ENCODE results near the gene ZNF136. TPM values are rescaled to one million over a fixed set of nuclear protein-coding genes. Genes with fewer than 3 reads are reported as not detected.

Gene ZNF136
- total and polyA plus RNA-seq, 2 donors (not counting 3 experiments of a cell fraction or from before 2014, with no cell fraction given): 0.92 to 3.5 TPM

DNA sequence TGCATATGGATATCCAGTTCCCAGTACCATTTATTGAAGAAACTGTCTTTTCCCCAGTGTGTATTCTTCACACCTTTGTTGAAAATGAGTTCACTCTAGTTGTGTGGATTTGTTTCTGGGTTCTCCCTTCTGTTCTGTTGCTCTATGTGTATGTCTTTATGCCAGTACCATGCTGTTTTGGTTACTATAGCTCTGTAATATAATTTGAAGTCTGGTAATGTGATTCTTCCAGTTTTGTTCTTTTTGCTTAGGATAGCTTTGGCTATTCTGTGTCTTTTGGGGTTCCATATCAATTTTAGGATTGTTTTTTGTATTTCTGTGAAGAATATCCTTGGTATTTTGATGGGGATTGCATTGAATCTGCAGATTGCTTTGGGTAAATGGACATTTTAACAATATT is 35.2 kb downstream of the ZNF136 start:
- H3K27ac ChIP-seq (ENCODE audit: insufficient read depth, low read depth, low read length): no peak overlapping the region
- H3K9me3 ChIP-seq (replicated peaks; ENCODE audit: control insufficient read depth, insufficient read depth, low read length): no peaks in the 10 kb centered on the region
- dilution Hi-C loops (cut with MboI; ENCODE audit: extremely low pct_ligation_motif_present, low sequenced_read_pairs): no loop called here
- no peak overlapping the region for H3K4me2 ChIP-seq (ENCODE audit: insufficient read depth, low read length)
- H3K9ac ChIP-seq (replicated peaks; ENCODE audit: extremely low read depth, insufficient read depth, low read length): no peak overlapping the region
- BruUV-seq (replicated peaks): no TSS peak
- FAIRE-seq: no peak
- ChIA-PET POLR2A (no interaction called here), CTCF (interaction anchor here (1.4 kb wide), 1 partner anchor 400 kb away, joined by 3 read pairs; no protein-coding TSS in a partner anchor)
- H3K4me1 ChIP-seq (ENCODE audit: control insufficient read depth, extremely low read depth, insufficient read depth, low read length): no peaks in the 10 kb centered on the region
- intact Hi-C loops (cut with micrococcal nuclease): no loop called here
- H3K4me3 ChIP-seq (replicated peaks in 1 of 3; ENCODE audit: insufficient read depth in 1 of 3, low read depth in 1 of 3, low read length in 3 of 3): no peak overlapping the region
- H4K20me1 ChIP-seq (replicated peaks; ENCODE audit: control insufficient read depth, extremely low read depth, insufficient read depth, low read length): no peaks in the 10 kb centered on the region
- H2AFZ ChIP-seq (ENCODE audit: low read depth, low read length): no peak overlapping the region
- TF ChIP-seq POLR2A (IDR thresholded peaks at IDR 0.05; ENCODE audit: low read depth, low read length): no peak
- no peak for TF ChIP-seq MYC (IDR thresholded peaks at IDR 0.05; ENCODE audit: low read depth, low read length)
- TF ChIP-seq, protein P1, sequence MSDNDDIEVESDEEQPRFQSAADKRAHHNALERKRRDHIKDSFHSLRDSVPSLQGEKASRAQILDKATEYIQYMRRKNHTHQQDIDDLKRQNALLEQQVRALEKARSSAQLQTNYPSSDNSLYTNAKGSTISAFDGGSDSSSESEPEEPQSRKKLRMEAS (IDR thresholded peaks at IDR 0.05; ENCODE audit: insufficient read depth, insufficient read length): no peak
- TF ChIP-seq, protein P2, sequence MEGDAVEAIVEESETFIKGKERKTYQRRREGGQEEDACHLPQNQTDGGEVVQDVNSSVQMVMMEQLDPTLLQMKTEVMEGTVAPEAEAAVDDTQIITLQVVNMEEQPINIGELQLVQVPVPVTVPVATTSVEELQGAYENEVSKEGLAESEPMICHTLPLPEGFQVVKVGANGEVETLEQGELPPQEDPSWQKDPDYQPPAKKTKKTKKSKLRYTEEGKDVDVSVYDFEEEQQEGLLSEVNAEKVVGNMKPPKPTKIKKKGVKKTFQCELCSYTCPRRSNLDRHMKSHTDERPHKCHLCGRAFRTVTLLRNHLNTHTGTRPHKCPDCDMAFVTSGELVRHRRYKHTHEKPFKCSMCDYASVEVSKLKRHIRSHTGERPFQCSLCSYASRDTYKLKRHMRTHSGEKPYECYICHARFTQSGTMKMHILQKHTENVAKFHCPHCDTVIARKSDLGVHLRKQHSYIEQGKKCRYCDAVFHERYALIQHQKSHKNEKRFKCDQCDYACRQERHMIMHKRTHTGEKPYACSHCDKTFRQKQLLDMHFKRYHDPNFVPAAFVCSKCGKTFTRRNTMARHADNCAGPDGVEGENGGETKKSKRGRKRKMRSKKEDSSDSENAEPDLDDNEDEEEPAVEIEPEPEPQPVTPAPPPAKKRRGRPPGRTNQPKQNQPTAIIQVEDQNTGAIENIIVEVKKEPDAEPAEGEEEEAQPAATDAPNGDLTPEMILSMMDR (IDR thresholded peaks at IDR 0.05; ENCODE audit: extremely low read depth in 1 of 2, insufficient read depth in 1 of 2, low read depth in 1 of 2, low read length in 2 of 2): no peak
- TF ChIP-seq GATA2 (IDR thresholded peaks at IDR 0.05; ENCODE audit: insufficient read depth, insufficient read length, low read depth, low read length): no peak
- no peak for TF ChIP-seq POLR2AphosphoS5 (IDR thresholded peaks at IDR 0.05; ENCODE audit: insufficient read depth, low read depth, low read length)
- no peak for TF ChIP-seq FOS (IDR thresholded peaks at IDR 0.05; ENCODE audit: borderline replicate concordance, insufficient read depth, low read length)
- no peak for TF ChIP-seq EZH2 (IDR thresholded peaks at IDR 0.05; ENCODE audit: borderline replicate concordance, low read depth, low read length, severe bottlenecking)
- no peak for TF ChIP-seq JUN (IDR thresholded peaks at IDR 0.05; ENCODE audit: borderline replicate concordance, insufficient read depth, insufficient read length, low read depth)
- DNase-seq (ENCODE audit: low read depth, low spot score): no peak
- no peaks in the 10 kb centered on the region for H3K9me1 ChIP-seq (replicated peaks; ENCODE audit: control insufficient read depth, extremely low read depth, insufficient read depth, low read length)
- no peaks in the 10 kb centered on the region for H3K27me3 ChIP-seq (ENCODE audit: control insufficient read depth in 2 of 2, insufficient read depth in 2 of 2, low read length in 2 of 2)
- no peaks in the 10 kb centered on the region for H3K36me3 ChIP-seq (ENCODE audit: control insufficient read depth in 2 of 2, extremely low read depth in 1 of 2, insufficient read depth in 2 of 2, low read length in 2 of 2)
- H3K79me2 ChIP-seq (ENCODE audit: control insufficient read depth, insufficient read depth, low read length): no peaks in the 10 kb centered on the region
